Transverse colon (tissue), 4 donors: Measurements from ENCODE around the gene MACROH2A2. TPM values are rescaled to one million over a fixed set of nuclear protein-coding genes. Genes with fewer than 3 reads are reported as not detected.

ENCODE experiments used
- DNase-seq: peaks from one replicate; pipeline ENCODE4 v3.0.0-alpha.2; 2019
- H3K27ac ChIP-seq, 4 donors: fragments of 200-600 bp; sonication (generic); 2 replicates each; pipeline ENCODE4 v1.5.1; 2016 to 2018; ENCODE audit warnings: inconsistent platforms in 4 of 4
- H3K27me3 ChIP-seq: fragments of 200-600 bp; sonication (generic); 2 replicates; pipeline ENCODE4 v1.5.1; 2017; ENCODE audit warnings: inconsistent platforms
- H3K36me3 ChIP-seq, 4 donors: fragments of 200-600 bp; sonication (generic); 2 replicates each; pipeline ENCODE4 v1.5.1; 2017 to 2019; ENCODE audit warnings: inconsistent platforms in 4 of 4
- H3K4me1 ChIP-seq, 4 donors: fragments of 200-600 bp; sonication (generic); 2 replicates each; pipeline ENCODE4 v1.5.1; 2017 to 2020; ENCODE audit warnings: inconsistent platforms in 4 of 4
- H3K4me3 ChIP-seq, 4 donors: fragments of 200-600 bp; sonication (generic); 1 replicate in 1 of 4; 2 replicates in 3 of 4; pipeline versions ENCODE4 v1.5.1 to v1.6.1; 2017 to 2019; ENCODE audit warnings: inconsistent platforms in 4 of 4
- H3K9me3 ChIP-seq, 2 donors: fragments of 200-600 bp; sonication (generic); 2 replicates each; pipeline ENCODE4 v1.5.1; 2017 to 2019; ENCODE audit warnings: inconsistent platforms in 2 of 2
- CTCF ChIP-seq, 5 experiments: fragments of 200-600 bp in 3 of 5; fragments of 450-650 bp in 2 of 5; sonication (generic) in 3 of 5; IDR thresholded peaks; 1 replicate in 2 of 5; 2 replicates in 3 of 5; pipeline ENCODE4 v1.5.1; 2016 to 2017; ENCODE audit warnings: antibody characterized with exemption in 5 of 5, inconsistent platforms in 3 of 5, mild to moderate bottlenecking in 2 of 5, moderate library complexity in 1 of 5
- EP300 ChIP-seq: sonication (generic); formaldehyde crosslinking; IDR thresholded peaks from one replicate; pipeline ENCODE4 v1.6.1; 2017; ENCODE audit warnings: antibody characterized with exemption, low read depth
- POLR2A ChIP-seq: fragments of 450-650 bp; IDR thresholded peaks from one replicate; pipeline ENCODE4 v1.6.1; 2016; ENCODE audit warnings: antibody characterized with exemption, mild to moderate bottlenecking, moderate library complexity
- POLR2AphosphoS5 ChIP-seq, 3 donors: sonication (generic); formaldehyde crosslinking; IDR thresholded peaks; one replicate each; pipeline ENCODE4 v1.6.1; 2016; ENCODE audit warnings: antibody characterized with exemption in 3 of 3
- WGBS, 2 donors: methylation state at CpG; one replicate each; pipeline ENCODE4 v1.1.5; 2018; ENCODE audit warnings: low coverage in 1 of 2; 5-methylcytosine and 5-hydroxymethylcytosine counted together
- in situ Hi-C, 4 donors: fragments of 200-750 bp; cut with MboI; loops; one replicate each; pipeline versions ENCODE4 v1.15.0 to v1.15.1; 2017; ENCODE audit warnings: low sequenced_read_pairs in 3 of 4, low pct_ligation_motif_present in 1 of 4, low pct_unique_long_range_greater_than_20kb in 1 of 4
- intact Hi-C: fragments of 100-400 bp; cut with DNase I; formaldehyde crosslinking; loops from one replicate; pipeline ENCODE4 v1.15.1; 2023; ENCODE audit warnings: low total_unique reads
- total RNA-seq, 4 donors: library from RNA; depleted of rRNA; stranded (reverse); fragments of >200 nt; gene quantifications; one replicate each; pipeline ENCODE4 v1.1.0, GENCODE V29; 2016

Gene MACROH2A2
- total RNA-seq, 4 donors from 2014 or later = 1.6 to 8.6 (median 7.8) TPM

- peak; percentile 72 for DNase-seq
- Histone ChIP-seq H3K4me3 (no peak overlapping the region), H3K4me1 (peaks cover 0 to 32% (median 19%) of the 10 kb centered on the region in 4 donors), H3K27me3 (no peaks in the 10 kb centered on the region), H3K27ac (peak overlapping the region; percentile 79 to 84 (median 83)), H3K9me3 (no peaks in the 10 kb centered on the region), H3K36me3 (no peaks in the 10 kb centered on the region)
- in situ Hi-C loops = no loop called here
- WGBS, 2 donors = 61 to 85% methylated on average over 4 to 14 of the region's 14 CpGs
- intact Hi-C loops = no loop called here
- peak; percentile 45 for TF ChIP-seq POLR2A
- no peak for TF ChIP-seq EP300
- peak in 1 of 5 experiments; percentile 51 for TF ChIP-seq CTCF (IDR thresholded peaks at IDR 0.05)
Measured at GRCh38 chr10:70137927-70138883, 85.6 kb downstream of the MACROH2A2 start.

- H3K9me3 ChIP-seq = no peaks in the 10 kb centered on the region
- no peaks in the 10 kb centered on the region for H3K36me3 ChIP-seq
- intact Hi-C loops (no loop called here), in situ Hi-C loops (no loop called here)
- H3K27me3 ChIP-seq = no peaks in the 10 kb centered on the region
- WGBS, 2 donors = 87 to 91% methylated on average over 3 to 11 of the region's 11 CpGs
- H3K27ac ChIP-seq = peak overlapping the region; percentile 79 to 84 (median 83)
- no peak overlapping the region for H3K4me3 ChIP-seq
- no peak for DNase-seq
- H3K4me1 ChIP-seq = peaks cover 0 to 29% (median 18%) of the 10 kb centered on the region in 4 donors
- no peak for TF ChIP-seq POLR2A
- TF ChIP-seq EP300 = no peak
Measured at GRCh38 chr10:70139151-70139996, 86.7 kb downstream of the MACROH2A2 start.

GRCh38 chr10:70139997-70140250 is 87.3 kb downstream of the MACROH2A2 start:
- intact Hi-C loops = no loop called here
- 100% methylated on average over 3 of the region's 6 CpGs; no CpG with 5 or more reads in 1 of the 2 donors for WGBS, 2 donors
- peaks cover 4 to 34% (median 23%) of the 10 kb centered on the region in 4 donors for H3K4me1 ChIP-seq
- H3K4me3 ChIP-seq = no peak overlapping the region
- no peak overlapping the region for H3K27ac ChIP-seq
- H3K36me3 ChIP-seq = no peaks in the 10 kb centered on the region
- DNase-seq = no peak
- TF ChIP-seq EP300 (no peak), POLR2AphosphoS5 (IDR thresholded peaks at IDR 0.05) (no peak), CTCF (IDR thresholded peaks at IDR 0.05) (no peak), POLR2A (no peak)
- in situ Hi-C loops = no loop called here
- no peaks in the 10 kb centered on the region for H3K27me3 ChIP-seq
- no peaks in the 10 kb centered on the region for H3K9me3 ChIP-seq

GRCh38 chr10:70140297-70140696 is 87.7 kb downstream of the MACROH2A2 start:
- Histone ChIP-seq H3K9me3 (no peaks in the 10 kb centered on the region), H3K4me3 (no peak overlapping the region), H3K27ac (no peak overlapping the region), H3K36me3 (no peaks in the 10 kb centered on the region), H3K4me1 (peaks cover 6 to 38% (median 26%) of the 10 kb centered on the region in 4 donors), H3K27me3 (no peaks in the 10 kb centered on the region)
- TF ChIP-seq CTCF (IDR thresholded peaks at IDR 0.05) (no peak), POLR2AphosphoS5 (IDR thresholded peaks at IDR 0.05) (no peak), EP300 (no peak), POLR2A (no peak)
- no peak for DNase-seq
- WGBS, 2 donors = 78 to 88% methylated on average over 4 to 5 of the region's 5 CpGs
- intact Hi-C loops (no loop called here), in situ Hi-C loops (no loop called here)
